Activated naive CD8-positive, alpha-beta T cell treated with anti-CD3 and anti-CD28 coated beads, Interleukin-2, amount 10 ng/mL, durations not matched to agents 7 days and 5 days (primary cell): ENCODE measurements around the gene CSGALNACT2. TPM values are rescaled to one million over a fixed set of nuclear protein-coding genes. Genes with fewer than 3 reads are reported as not detected.
"Not testable (repeated sequence)": the region's sequence is repeated elsewhere in the genome, so short reads cannot be mapped to it uniquely, and the experiment has no call there.

Experiments used
- ATAC-seq: fragments of 150-1000 bp; cut with Tn5 transposase; one replicate; pipeline ENCODE4 v1.10.0; 2021; ENCODE audit warnings: low read depth, moderate library complexity
- POLR2A ChIA-PET: fragments of 350-600 bp; sonication (Branson Sonifier 250); formaldehyde crosslinking; loops from one replicate; lab custom pipeline; 2021; ENCODE audit warnings: antibody characterized with exemption; lab: Charles Lee
- DNase-seq: peaks from one replicate; pipeline ENCODE4 v3.0.0; 2021
- H3K27ac Mint-ChIP-seq: one replicate; pipeline ENCODE4 v1.8.0; 2022; ENCODE audit warnings: mild to moderate bottlenecking, mixed read lengths
- H3K27me3 Mint-ChIP-seq: one replicate; pipeline ENCODE4 v1.8.0; 2022; ENCODE audit warnings: mild to moderate bottlenecking, moderate library complexity, mixed read lengths
- H3K36me3 Mint-ChIP-seq: one replicate; pipeline ENCODE4 v1.8.0; 2021; ENCODE audit warnings: mild to moderate bottlenecking, mixed read lengths
- H3K4me1 Mint-ChIP-seq: one replicate; pipeline ENCODE4 v1.8.0; 2021; ENCODE audit warnings: mixed read lengths
- H3K4me3 Mint-ChIP-seq: one replicate; pipeline ENCODE4 v1.8.0; 2022; ENCODE audit warnings: mild to moderate bottlenecking, moderate library complexity, mixed read lengths
- H3K9me3 Mint-ChIP-seq: one replicate; pipeline ENCODE4 v1.8.0; 2021; ENCODE audit warnings: mixed read lengths
- total RNA-seq, 2 experiments: library from RNA; stranded (reverse); gene quantifications; one replicate each; pipeline ENCODE4 v1.2.3, GENCODE V29; 2021

The CSGALNACT2 gene
- 10 to 100 TPM; 37.2 to 39.5 TPM for total RNA-seq

- peak; percentile 81 for ATAC-seq
- Mint-ChIP-seq H3K4me1 (peaks cover 47% of the 10 kb centered on the region), H3K4me3 (peak within 1 kb of the TSS; percentile 96), H3K9me3 (no peaks in the 10 kb centered on the region), H3K27me3 (no peaks in the 10 kb centered on the region), H3K27ac (peak within 1 kb of the TSS; percentile 99), H3K36me3 (peaks cover 16% of the 10 kb centered on the region)
- POLR2A ChIA-PET = interaction anchor here (0.5 to 5.7 kb wide), 26 partner anchors 9 to 356 kb away, joined by 3 to 175 read pairs (median 5); partner anchors contain the start of genes BMS1 and HNRNPF
- DNase-seq = peak; percentile 96
Measured at GRCh38 chr10:43138021-43138756, at the start of gene CSGALNACT2. Gene CSGALNACT2 (plus strand): TSS chr10:43138445. CDS start chr10:43155150, 16,705 bp downstream.

GRCh38 chr10:43089519-43089918, 48.7 kb upstream of the CSGALNACT2 start:
- DNase-seq = no peak
- Mint-ChIP-seq H3K27ac (no peak overlapping the region), H3K4me3 (no peak overlapping the region), H3K4me1 (no peaks in the 10 kb centered on the region), H3K9me3 (no peaks in the 10 kb centered on the region), H3K36me3 (no peaks in the 10 kb centered on the region), H3K27me3 (peaks cover 14% of the 10 kb centered on the region)
- POLR2A ChIA-PET = no interaction called here
- ATAC-seq = no peak

GRCh38 chr10:43090188-43090587, 48.1 kb upstream of the CSGALNACT2 start:
- H3K27me3 Mint-ChIP-seq = peaks cover 14% of the 10 kb centered on the region

GRCh38 chr10:43090664-43091063, 47.6 kb upstream of the CSGALNACT2 start:
- Mint-ChIP-seq H3K4me3 (no peak overlapping the region), H3K4me1 (no peaks in the 10 kb centered on the region), H3K27ac (no peak overlapping the region), H3K27me3 (peaks cover 13% of the 10 kb centered on the region), H3K36me3 (no peaks in the 10 kb centered on the region), H3K9me3 (no peaks in the 10 kb centered on the region)
- DNase-seq = no peak
- ATAC-seq = no peak
- POLR2A ChIA-PET = no interaction called here

More at GRCh38 chr10:43090188-43090587, 48.1 kb upstream of the CSGALNACT2 start:
- DNase-seq = no peak
- POLR2A ChIA-PET = no interaction called here
- no peak for ATAC-seq
- H3K27ac Mint-ChIP-seq = no peak overlapping the region
- no peaks in the 10 kb centered on the region for H3K4me1 Mint-ChIP-seq
- H3K9me3 Mint-ChIP-seq = no peaks in the 10 kb centered on the region
- no peak overlapping the region for H3K4me3 Mint-ChIP-seq
- H3K36me3 Mint-ChIP-seq = no peaks in the 10 kb centered on the region

GRCh38 chr10:43091846-43092245, 46.4 kb upstream of the CSGALNACT2 start:
- Mint-ChIP-seq H3K9me3 (no peaks in the 10 kb centered on the region), H3K4me3 (no peak overlapping the region), H3K4me1 (no peaks in the 10 kb centered on the region), H3K27ac (no peak overlapping the region), H3K27me3 (peaks cover 13% of the 10 kb centered on the region), H3K36me3 (no peaks in the 10 kb centered on the region)
- ATAC-seq (no peak), DNase-seq (no peak)
- POLR2A ChIA-PET = no interaction called here

- H3K9me3 Mint-ChIP-seq = no peaks in the 10 kb centered on the region
- POLR2A ChIA-PET = no interaction called here
- H3K36me3 Mint-ChIP-seq = no peaks in the 10 kb centered on the region
- H3K4me3 Mint-ChIP-seq = no peak overlapping the region
- no peaks in the 10 kb centered on the region for H3K4me1 Mint-ChIP-seq
- peaks cover 13% of the 10 kb centered on the region for H3K27me3 Mint-ChIP-seq
- DNase-seq = no peak
- H3K27ac Mint-ChIP-seq = no peak overlapping the region
- peak; percentile 45 for ATAC-seq
Measured at GRCh38 chr10:43093423-43094076, 44.7 kb upstream of the CSGALNACT2 start.

- Mint-ChIP-seq H3K36me3 (no peaks in the 10 kb centered on the region), H3K27me3 (peaks cover 15% of the 10 kb centered on the region), H3K27ac (no peak overlapping the region), H3K4me1 (no peaks in the 10 kb centered on the region), H3K4me3 (no peak overlapping the region), H3K9me3 (no peaks in the 10 kb centered on the region)
- no peak for DNase-seq
- POLR2A ChIA-PET = no interaction called here
- ATAC-seq = no peak
Measured at GRCh38 chr10:43094085-43094484, 44.2 kb upstream of the CSGALNACT2 start.

GRCh38 chr10:43099339-43099738, 38.9 kb upstream of the CSGALNACT2 start:
- H3K9me3 Mint-ChIP-seq, ATAC-seq, POLR2A ChIA-PET: not testable (repeated sequence)

GRCh38 chr10:43099928-43100327, 38.3 kb upstream of the CSGALNACT2 start:
- Mint-ChIP-seq H3K4me1 (peaks cover 1% of the 10 kb centered on the region), H3K9me3 (no peaks in the 10 kb centered on the region), H3K27ac (no peak overlapping the region), H3K27me3 (peaks cover 23% of the 10 kb centered on the region), H3K4me3 (no peak overlapping the region), H3K36me3 (no peaks in the 10 kb centered on the region)
- POLR2A ChIA-PET = no interaction called here
- ATAC-seq (no peak), DNase-seq (no peak)

More at GRCh38 chr10:43099339-43099738, 38.9 kb upstream of the CSGALNACT2 start:
- DNase-seq, H3K27ac Mint-ChIP-seq, H3K4me1 Mint-ChIP-seq, H3K4me3 Mint-ChIP-seq, H3K36me3 Mint-ChIP-seq: not testable (repeated sequence)
- peaks cover 22% of the 10 kb centered on the region for H3K27me3 Mint-ChIP-seq

GRCh38 chr10:43100366-43100765, 37.9 kb upstream of the CSGALNACT2 start:
- Mint-ChIP-seq H3K4me1 (peaks cover 3% of the 10 kb centered on the region), H3K27me3 (peaks cover 26% of the 10 kb centered on the region), H3K9me3 (no peaks in the 10 kb centered on the region), H3K4me3 (no peak overlapping the region), H3K36me3 (no peaks in the 10 kb centered on the region), H3K27ac (no peak overlapping the region)
- DNase-seq (no peak), ATAC-seq (no peak)
- POLR2A ChIA-PET = no interaction called here

GRCh38 chr10:43102063-43102828, 36.0 kb upstream of the CSGALNACT2 start:
- Mint-ChIP-seq H3K4me3 (no peak overlapping the region), H3K27me3 (peaks cover 26% of the 10 kb centered on the region), H3K9me3 (no peaks in the 10 kb centered on the region), H3K27ac (no peak overlapping the region), H3K36me3 (no peaks in the 10 kb centered on the region), H3K4me1 (peaks cover 9% of the 10 kb centered on the region)
- POLR2A ChIA-PET = interaction anchor here (0.7 kb wide), 1 partner anchor 121 kb away, joined by 3 read pairs; no protein-coding TSS in a partner anchor
- ATAC-seq (no peak), DNase-seq (no peak)

- ATAC-seq (peak; percentile 83), DNase-seq (peak; percentile 91)
- H3K27ac Mint-ChIP-seq = peak overlapping the region; percentile 60
- H3K9me3 Mint-ChIP-seq = no peaks in the 10 kb centered on the region
- peaks cover 24% of the 10 kb centered on the region for H3K27me3 Mint-ChIP-seq
- H3K4me3 Mint-ChIP-seq = peak overlapping the region; percentile 77
- no peaks in the 10 kb centered on the region for H3K36me3 Mint-ChIP-seq
- peaks cover 9% of the 10 kb centered on the region for H3K4me1 Mint-ChIP-seq
- POLR2A ChIA-PET = interaction anchor here (2.0 kb wide), 1 partner anchor 33 kb away, joined by 7 read pairs; the partner anchor contains the start of gene CSGALNACT2
Measured at GRCh38 chr10:43105102-43105955, 32.9 kb upstream of the CSGALNACT2 start.
